ENCODE results near the gene SYT11.

The SYT11 gene

DNA sequence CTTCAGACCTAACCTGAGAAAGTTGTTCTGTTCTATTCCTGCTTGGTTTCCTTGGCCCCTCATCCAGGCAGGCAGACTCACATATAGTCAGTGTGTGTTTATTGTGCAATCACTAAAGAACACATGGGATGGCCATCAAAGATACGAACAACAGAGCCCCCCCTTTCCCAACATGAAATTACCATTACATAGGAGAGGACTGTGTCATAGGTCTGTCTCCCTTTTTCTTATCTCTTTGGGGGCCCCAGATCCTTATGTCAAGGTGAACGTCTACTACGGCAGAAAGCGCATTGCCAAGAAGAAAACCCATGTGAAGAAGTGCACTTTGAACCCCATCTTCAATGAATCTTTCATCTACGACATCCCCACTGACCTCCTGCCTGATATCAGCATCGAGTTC lies 21.6 kb downstream of the SYT11 start:
- CTCF ChIA-PET: no interaction called here
- TF ChIP-seq, protein P1, sequence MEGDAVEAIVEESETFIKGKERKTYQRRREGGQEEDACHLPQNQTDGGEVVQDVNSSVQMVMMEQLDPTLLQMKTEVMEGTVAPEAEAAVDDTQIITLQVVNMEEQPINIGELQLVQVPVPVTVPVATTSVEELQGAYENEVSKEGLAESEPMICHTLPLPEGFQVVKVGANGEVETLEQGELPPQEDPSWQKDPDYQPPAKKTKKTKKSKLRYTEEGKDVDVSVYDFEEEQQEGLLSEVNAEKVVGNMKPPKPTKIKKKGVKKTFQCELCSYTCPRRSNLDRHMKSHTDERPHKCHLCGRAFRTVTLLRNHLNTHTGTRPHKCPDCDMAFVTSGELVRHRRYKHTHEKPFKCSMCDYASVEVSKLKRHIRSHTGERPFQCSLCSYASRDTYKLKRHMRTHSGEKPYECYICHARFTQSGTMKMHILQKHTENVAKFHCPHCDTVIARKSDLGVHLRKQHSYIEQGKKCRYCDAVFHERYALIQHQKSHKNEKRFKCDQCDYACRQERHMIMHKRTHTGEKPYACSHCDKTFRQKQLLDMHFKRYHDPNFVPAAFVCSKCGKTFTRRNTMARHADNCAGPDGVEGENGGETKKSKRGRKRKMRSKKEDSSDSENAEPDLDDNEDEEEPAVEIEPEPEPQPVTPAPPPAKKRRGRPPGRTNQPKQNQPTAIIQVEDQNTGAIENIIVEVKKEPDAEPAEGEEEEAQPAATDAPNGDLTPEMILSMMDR (IDR thresholded peaks at IDR 0.05; ENCODE audit: insufficient read depth, low read length, missing control alignments): no peak
- POLR2A ChIA-PET: interaction anchor here (0.8 kb wide), 1 partner anchor 20 kb away, joined by 3 read pairs; no protein-coding TSS in a partner anchor
- no peak overlapping the region for H3K4me3 ChIP-seq (ENCODE audit: low read depth, low read length)
- no peak for DNase-seq (ENCODE audit: low read depth, low spot score)

DNA sequence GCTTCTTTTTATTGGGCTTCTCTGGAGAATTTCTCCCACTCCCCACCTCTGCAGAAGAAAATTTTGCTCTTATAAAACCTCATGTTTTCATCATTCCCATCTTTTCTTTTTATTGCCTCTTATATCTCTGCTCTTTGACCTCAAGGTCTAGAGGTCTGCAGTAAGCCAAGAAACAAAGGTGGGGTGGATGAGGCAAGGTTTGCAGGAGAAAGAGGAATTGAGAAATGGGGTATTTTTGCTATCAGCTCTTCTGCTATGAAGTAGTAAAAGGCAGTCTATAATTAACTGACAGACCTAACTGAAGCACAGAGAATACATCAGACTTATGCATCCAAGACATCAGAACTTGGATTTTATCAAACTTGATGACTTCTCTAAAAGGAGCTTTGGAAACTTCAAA lies 22.9 kb downstream of the SYT11 start:
- POLR2A ChIA-PET: no interaction called here
- no peak overlapping the region for H3K4me3 ChIP-seq (ENCODE audit: low read depth, low read length)
- DNase-seq (ENCODE audit: low read depth, low spot score): no peak
- CTCF ChIA-PET: interaction anchor here (0.7 to 2.1 kb wide), 7 partner anchors 10 to 106 kb away, joined by 3 to 13 read pairs (median 3); no protein-coding TSS in a partner anchor
- TF ChIP-seq, protein P1 (IDR thresholded peaks at IDR 0.05; ENCODE audit: insufficient read depth, low read length, missing control alignments): no peak

DNA sequence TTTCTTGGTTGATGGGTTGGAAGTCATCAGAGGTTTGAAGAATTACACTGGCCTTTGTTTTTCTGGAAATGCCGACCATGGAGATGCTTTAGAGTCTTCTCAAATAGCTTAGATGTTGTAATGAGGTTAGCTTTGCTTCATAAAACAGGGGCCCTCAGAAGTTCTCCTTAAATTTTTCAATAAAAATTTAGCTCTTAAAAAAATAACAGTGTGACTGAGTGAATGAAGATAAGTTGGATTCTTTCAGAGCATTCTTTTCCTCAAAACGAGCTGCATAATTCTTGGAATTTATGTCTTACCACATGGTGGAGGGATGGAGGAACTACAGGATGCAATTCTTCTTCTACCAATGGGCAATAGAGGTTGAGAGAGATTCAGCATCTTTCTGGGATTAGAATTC lies 23.4 kb downstream of the SYT11 start:
- H3K4me3 ChIP-seq (ENCODE audit: low read depth, low read length): no peak overlapping the region
- TF ChIP-seq, protein P1 (IDR thresholded peaks at IDR 0.05; ENCODE audit: insufficient read depth, low read length, missing control alignments): no peak
- ChIA-PET CTCF (interaction anchor here (0.7 to 2.1 kb wide), 7 partner anchors 10 to 106 kb away, joined by 3 to 13 read pairs (median 3); no protein-coding TSS in a partner anchor), POLR2A (no interaction called here)
- DNase-seq (ENCODE audit: low read depth, low spot score): no peak

DNA sequence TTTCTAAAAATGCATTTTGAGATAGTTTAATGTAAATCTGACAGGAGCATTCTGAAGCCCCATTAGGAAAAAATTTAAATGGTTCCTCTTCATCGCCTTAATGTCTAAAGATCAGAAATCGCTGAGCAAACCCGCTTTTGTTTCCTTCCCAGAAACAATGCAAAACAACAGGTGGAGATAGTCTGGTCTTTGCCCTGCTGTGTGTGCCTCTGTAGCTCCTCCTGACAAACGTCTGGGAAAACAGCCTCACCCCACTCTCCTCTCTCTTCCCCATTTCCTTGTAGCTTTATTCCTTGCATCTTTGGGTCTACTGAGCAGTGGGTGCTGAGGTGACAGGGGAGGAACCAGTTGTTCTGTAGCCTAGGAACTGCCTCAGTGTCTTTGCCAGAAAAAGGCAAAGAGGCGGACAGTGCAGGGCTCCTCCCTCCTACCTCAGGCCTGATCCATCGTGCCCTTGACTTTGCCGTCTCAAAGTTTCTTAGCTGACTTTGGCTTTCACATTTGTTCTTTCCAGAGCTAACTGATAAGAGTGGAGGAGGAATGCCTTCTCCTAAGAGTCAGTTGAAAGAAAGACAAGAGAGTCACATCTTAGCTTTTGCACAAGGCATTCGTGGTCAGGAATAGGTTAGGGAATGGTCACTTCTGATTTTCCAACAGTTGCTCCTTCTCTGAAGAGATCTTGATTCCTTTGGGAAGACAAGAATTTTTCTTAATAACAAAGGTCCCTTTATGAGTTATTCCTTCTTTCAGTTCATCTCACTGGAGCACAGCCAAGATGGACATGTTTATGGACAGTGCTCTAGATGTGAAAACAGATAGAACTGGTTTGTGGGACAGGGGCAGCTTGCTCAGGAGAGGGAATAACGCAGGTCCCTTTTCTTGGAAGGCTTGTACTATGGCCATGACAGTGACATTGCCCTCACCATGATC lies 24.9 kb downstream of the SYT11 start:
- ChIA-PET POLR2A (interaction anchor here (1.2 kb wide), 1 partner anchor 9 kb away, joined by 6 read pairs; no protein-coding TSS in a partner anchor), CTCF (interaction anchor here (0.6 to 1.4 kb wide), 3 partner anchors 12 to 105 kb away, joined by 3 to 4 read pairs (median 3); no protein-coding TSS in a partner anchor)
- DNase-seq (ENCODE audit: low read depth, low spot score): no peak
- TF ChIP-seq, protein P1 (IDR thresholded peaks at IDR 0.05; ENCODE audit: insufficient read depth, low read length, missing control alignments): no peak
- H3K4me3 ChIP-seq (ENCODE audit: low read depth, low read length): no peak overlapping the region

DNA sequence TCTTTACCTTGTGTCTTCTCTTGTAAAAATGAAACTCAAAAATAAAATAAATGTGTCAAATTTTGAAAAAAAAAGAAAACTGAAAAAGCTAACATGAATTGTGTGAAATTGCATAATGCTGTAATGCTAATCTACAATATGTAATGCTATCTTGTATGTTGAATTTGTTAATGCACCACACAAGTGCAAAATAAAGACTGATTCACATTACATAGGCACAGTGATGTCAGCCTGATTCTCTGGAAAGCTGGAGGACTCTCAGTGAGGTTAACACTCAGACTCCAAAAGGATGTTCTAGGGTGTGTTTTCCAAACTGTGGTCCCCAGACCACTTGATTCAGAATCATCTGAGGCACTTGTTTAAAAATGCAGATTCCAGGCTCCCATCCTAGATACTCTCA lies 25.6 kb downstream of the SYT11 start:
- no peak for DNase-seq (ENCODE audit: low read depth, low spot score)
- CTCF ChIA-PET: interaction anchor here (1.4 kb wide), 1 partner anchor 13 kb away, joined by 4 read pairs; no protein-coding TSS in a partner anchor
- POLR2A ChIA-PET: interaction anchor here (1.2 kb wide), 1 partner anchor 8 kb away, joined by 6 read pairs; no protein-coding TSS in a partner anchor
- no peak overlapping the region for H3K4me3 ChIP-seq (ENCODE audit: low read depth, low read length)
- TF ChIP-seq, protein P1 (IDR thresholded peaks at IDR 0.05; ENCODE audit: insufficient read depth, low read length, missing control alignments): no peak

DNA sequence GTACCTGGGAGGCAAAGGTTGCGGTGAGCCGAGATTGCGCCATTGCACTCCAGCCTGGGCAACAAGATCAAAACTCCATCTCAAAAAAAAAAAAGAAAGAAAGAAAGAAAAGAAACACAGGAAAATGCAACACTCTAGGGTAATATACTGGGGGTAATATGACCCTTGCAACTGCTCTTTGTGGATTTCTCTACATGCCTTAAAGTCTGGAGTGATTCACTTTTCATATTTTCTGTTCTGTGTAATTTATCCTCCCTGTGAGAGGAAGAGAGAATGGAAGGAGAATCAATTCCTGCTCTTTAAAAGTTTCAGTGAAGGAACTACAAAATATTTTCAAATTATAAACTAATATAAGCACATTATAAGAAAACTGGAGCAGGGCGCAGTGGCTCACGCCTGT lies 29.1 kb downstream of the SYT11 start:
- TF ChIP-seq, protein P1 (IDR thresholded peaks at IDR 0.05; ENCODE audit: insufficient read depth, low read length, missing control alignments): no peak
- no peak for DNase-seq (ENCODE audit: low read depth, low spot score)
- ChIA-PET CTCF (no interaction called here), POLR2A (no interaction called here)
- no peak overlapping the region for H3K4me3 ChIP-seq (ENCODE audit: low read depth, low read length)
